HG02885 (cell line): ENCODE measurements around the gene FBRS.

Experiments used
- ATAC-seq: cut with Tn5 transposase; IDR thresholded peaks from one replicate; pipeline ENCODE4 v1.9.1; 2021; ENCODE audit warnings: mild to moderate bottlenecking; ENCODE audit not compliant: unreplicated experiment, poor library complexity

The FBRS gene

GRCh38 chr16:30663038-30663437 is 4.8 kb downstream of the FBRS start:
- no peak for ATAC-seq

- no peak for ATAC-seq
Measured at GRCh38 chr16:30663820-30664219, 5.6 kb downstream of the FBRS start.

- no peak for ATAC-seq
Measured at GRCh38 chr16:30664616-30665109, 6.4 kb downstream of the FBRS start.

- ATAC-seq = no peak
Measured at GRCh38 chr16:30665155-30665829, 7.1 kb downstream of the FBRS start.

- no peak for ATAC-seq
Measured at GRCh38 chr16:30665830-30666190, 7.6 kb downstream of the FBRS start.

- no peak for ATAC-seq
Measured at GRCh38 chr16:30666681-30667080, 8.4 kb downstream of the FBRS start.

- ATAC-seq = no peak
Measured at GRCh38 chr16:30667361-30667905, 9.2 kb downstream of the FBRS start.

- ATAC-seq = no peak
Measured at GRCh38 chr16:30668393-30668792, 10.2 kb downstream of the FBRS start.

GRCh38 chr16:30669026-30669902 is 11.0 kb downstream of the FBRS start:
- no peak for ATAC-seq

- no peak for ATAC-seq
Measured at GRCh38 chr16:30669903-30670824, 11.9 kb downstream of the FBRS start.

- no peak for ATAC-seq
Measured at GRCh38 chr16:30675143-30675542, 16.9 kb downstream of the FBRS start.

- no peak for ATAC-seq
Measured at GRCh38 chr16:30677931-30678585, 19.8 kb downstream of the FBRS start.

- ATAC-seq = no peak
Measured at GRCh38 chr16:30678586-30678970, 20.3 kb downstream of the FBRS start.

- ATAC-seq = no peak
Measured at GRCh38 chr16:30680326-30680725, 22.1 kb downstream of the FBRS start.

- no peak for ATAC-seq
Measured at GRCh38 chr16:30688701-30689100, 30.5 kb downstream of the FBRS start.

- no peak for ATAC-seq
Measured at GRCh38 chr16:30691907-30692306, 33.7 kb downstream of the FBRS start.

GRCh38 chr16:30692396-30693064 is 34.3 kb downstream of the FBRS start:
- no peak for ATAC-seq

GRCh38 chr16:30694926-30695693 is 36.9 kb downstream of the FBRS start:
- ATAC-seq = no peak
